BE2C (cell line): ENCODE results near the gene TMC7.
A peak's percentile ranks its signal among the peaks of the same experiment; 100 is the strongest.
"Not testable (repeated sequence)": the region's sequence is repeated elsewhere in the genome, so short reads cannot be mapped to it uniquely, and the experiment has no call there.

Experiments used
- DNase-seq: peaks from one replicate; pipeline ENCODE4 v3.0.0-alpha.2; 2020
- H3K27me3 ChIP-seq: fragments of 250-450 bp; sonication (Bioruptor Pico); 2 replicates; pipeline ENCODE4 v1.5.1; 2020; ENCODE audit warnings: mild to moderate bottlenecking
- H3K36me3 ChIP-seq: fragments of 250-450 bp; sonication (Bioruptor Pico); 2 replicates; pipeline ENCODE4 v1.5.1; 2020; ENCODE audit warnings: mild to moderate bottlenecking
- H3K4me1 ChIP-seq: fragments of 250-450 bp; sonication (Bioruptor Pico); 2 replicates; pipeline ENCODE4 v1.5.1; 2020
- H3K4me3 ChIP-seq: 2 replicates; pipeline ENCODE4 v1.5.1; 2011; ENCODE audit warnings: low read depth, low read length
- H3K9me3 ChIP-seq: fragments of 250-450 bp; sonication (Bioruptor Pico); 2 replicates; pipeline ENCODE4 v1.5.1; 2020
- TF ChIP-seq, protein P1 (sequence below): IDR thresholded peaks from 2 replicates; pipeline ENCODE4 v1.5.1; 2012; ENCODE audit warnings: mild to moderate bottlenecking, low read depth, low read length

The TMC7 gene

DNA sequence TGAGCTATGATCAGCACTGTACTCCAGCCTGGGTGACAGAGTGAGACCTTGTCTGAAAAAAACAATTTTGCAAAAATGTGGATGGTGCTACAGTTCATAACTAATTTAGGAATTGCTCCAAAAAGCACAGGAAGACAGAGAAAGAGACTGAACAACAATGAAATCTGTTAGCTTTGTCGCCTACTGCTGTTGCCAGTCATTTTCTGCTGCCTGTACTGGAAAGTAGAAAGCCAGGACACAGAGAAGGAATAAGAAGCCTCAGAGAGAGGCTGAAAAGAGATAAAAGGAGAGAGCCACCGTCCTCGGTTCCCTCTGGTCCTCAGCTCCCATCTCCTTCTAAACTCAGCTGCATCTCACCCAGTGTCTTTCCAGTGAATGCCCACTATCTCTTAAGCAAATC lies 8.6 kb upstream of the TMC7 start:
- Histone ChIP-seq H3K36me3 (no peaks in the 10 kb centered on the region), H3K4me1 (no peaks in the 10 kb centered on the region), H3K27me3 (no peaks in the 10 kb centered on the region), H3K4me3 (no peak overlapping the region), H3K9me3 (no peaks in the 10 kb centered on the region)
- no peak for DNase-seq
- TF ChIP-seq, protein P1, sequence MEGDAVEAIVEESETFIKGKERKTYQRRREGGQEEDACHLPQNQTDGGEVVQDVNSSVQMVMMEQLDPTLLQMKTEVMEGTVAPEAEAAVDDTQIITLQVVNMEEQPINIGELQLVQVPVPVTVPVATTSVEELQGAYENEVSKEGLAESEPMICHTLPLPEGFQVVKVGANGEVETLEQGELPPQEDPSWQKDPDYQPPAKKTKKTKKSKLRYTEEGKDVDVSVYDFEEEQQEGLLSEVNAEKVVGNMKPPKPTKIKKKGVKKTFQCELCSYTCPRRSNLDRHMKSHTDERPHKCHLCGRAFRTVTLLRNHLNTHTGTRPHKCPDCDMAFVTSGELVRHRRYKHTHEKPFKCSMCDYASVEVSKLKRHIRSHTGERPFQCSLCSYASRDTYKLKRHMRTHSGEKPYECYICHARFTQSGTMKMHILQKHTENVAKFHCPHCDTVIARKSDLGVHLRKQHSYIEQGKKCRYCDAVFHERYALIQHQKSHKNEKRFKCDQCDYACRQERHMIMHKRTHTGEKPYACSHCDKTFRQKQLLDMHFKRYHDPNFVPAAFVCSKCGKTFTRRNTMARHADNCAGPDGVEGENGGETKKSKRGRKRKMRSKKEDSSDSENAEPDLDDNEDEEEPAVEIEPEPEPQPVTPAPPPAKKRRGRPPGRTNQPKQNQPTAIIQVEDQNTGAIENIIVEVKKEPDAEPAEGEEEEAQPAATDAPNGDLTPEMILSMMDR: no peak

DNA sequence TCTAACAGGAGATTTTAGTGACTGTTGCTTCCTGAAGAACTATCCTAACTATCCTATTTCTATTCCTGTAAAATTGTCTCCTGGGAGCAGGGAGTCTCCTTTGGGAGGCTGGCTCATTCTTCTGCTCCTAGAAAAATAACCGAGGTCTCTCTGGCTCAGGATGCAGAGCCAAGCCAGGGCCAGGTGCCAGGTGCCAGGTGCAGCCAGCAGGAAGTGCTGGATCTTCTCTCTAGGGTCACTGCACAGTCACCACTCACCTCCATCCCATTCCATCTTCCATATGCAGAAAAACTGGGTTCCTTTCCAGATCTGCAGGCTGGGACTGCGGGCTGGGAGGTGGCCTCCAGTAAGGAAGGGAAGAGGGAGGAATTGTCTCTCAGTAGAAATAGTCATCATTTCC lies 3.8 kb upstream of the TMC7 start:
- no peaks in the 10 kb centered on the region for H3K36me3 ChIP-seq
- no peaks in the 10 kb centered on the region for H3K4me1 ChIP-seq
- DNase-seq: no peak
- TF ChIP-seq, protein P1: no peak
- H3K27me3 ChIP-seq: no peaks in the 10 kb centered on the region
- H3K9me3 ChIP-seq: no peaks in the 10 kb centered on the region
- H3K4me3 ChIP-seq: no peak overlapping the region

DNA sequence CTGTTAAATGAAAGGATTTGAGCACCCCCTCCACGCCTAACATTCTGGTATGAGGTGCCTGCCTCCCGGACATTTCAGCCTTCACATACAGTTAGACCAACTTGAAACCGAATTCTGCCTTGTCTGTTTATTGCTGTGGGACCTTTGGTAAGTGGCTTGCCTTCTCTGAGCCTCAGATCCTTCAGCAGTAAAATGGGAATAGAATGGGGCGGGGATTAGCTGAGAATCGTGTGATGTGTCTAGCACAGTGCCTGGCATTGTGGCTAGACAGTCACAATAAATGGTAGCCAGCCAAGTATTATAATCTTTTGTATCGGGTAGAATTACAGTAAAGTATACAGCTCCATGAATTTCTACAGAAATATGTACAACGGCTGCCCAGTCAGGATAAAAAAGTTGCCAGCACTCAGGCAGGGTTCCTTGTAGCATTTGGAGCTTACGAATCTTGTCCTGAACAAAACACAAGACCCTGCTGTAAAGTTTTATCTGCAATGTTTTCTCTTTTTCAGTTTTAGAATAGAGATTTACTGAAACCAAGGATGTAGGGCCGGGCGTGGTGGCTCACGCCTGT lies 786 bp downstream of the TMC7 start:
- no peak for DNase-seq
- Histone ChIP-seq H3K36me3 (no peaks in the 10 kb centered on the region), H3K4me1 (no peaks in the 10 kb centered on the region), H3K4me3 (peak overlapping the region; percentile 77), H3K9me3 (no peaks in the 10 kb centered on the region), H3K27me3 (no peaks in the 10 kb centered on the region)
- TF ChIP-seq, protein P1: no peak

DNA sequence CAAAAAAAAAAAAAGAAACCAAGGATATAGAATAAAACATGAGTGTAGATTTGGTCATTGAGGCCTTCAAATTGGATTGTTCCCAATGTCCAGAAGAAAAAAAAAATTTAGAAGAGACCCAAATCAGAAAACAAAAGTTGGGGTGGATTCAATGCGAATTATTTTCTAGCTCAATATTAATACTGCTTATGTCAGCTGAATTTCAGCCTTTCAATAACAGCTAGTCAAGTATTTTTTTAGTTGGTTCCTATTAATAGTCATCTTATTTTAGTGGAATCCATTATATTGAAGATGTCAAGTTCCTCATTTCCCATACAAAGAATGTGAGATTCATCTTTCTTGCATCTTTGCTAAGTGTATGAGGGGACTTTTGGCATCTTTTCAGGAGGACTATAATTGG lies 1.5 kb downstream of the TMC7 start:
- H3K4me1 ChIP-seq, H3K9me3 ChIP-seq, H3K36me3 ChIP-seq, DNase-seq, H3K4me3 ChIP-seq, H3K27me3 ChIP-seq: not testable (repeated sequence)

DNA sequence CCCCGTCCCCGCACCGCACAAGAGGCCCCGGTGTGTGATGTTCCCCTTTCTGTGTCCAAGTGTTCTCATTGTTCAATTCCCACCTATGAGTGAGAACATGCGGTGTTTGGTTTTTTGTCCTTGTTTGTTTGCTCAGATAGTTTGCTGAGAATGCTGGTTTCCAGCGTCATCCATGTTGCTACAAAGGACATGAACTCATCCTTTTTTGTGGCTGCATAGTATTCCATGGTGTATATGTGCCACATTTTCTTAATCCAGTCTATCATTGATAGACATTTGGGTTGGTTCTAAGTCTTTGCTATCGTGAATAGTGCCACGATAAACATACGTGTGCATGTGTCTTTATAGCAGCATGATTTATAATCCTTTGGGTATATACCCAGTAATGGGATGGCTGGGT lies 8.0 kb downstream of the TMC7 start:
- H3K36me3 ChIP-seq, H3K27me3 ChIP-seq, H3K9me3 ChIP-seq, H3K4me1 ChIP-seq, H3K4me3 ChIP-seq, DNase-seq: not testable (repeated sequence)

DNA sequence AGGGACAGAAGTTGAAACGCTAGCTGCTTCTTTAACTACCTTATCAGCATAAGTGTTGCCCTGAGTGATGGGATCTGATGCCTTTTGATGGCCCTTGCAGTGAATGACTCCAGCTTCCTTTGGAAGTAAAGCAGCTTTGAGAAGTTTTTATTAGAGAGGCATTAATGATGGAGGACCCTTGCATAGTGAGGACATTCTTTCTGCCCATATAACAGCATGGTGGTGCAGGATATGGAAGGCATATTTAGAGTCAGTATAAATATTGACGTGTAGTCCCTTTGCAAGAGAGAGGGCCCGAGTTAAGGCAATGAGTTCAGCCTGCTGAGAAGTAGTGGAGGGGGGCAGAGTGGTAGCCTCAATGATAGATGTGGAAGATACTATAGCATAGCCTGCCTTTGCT lies 9.8 kb downstream of the TMC7 start:
- not testable (repeated sequence) for H3K9me3 ChIP-seq, H3K4me1 ChIP-seq, H3K36me3 ChIP-seq, H3K4me3 ChIP-seq, H3K27me3 ChIP-seq, DNase-seq

DNA sequence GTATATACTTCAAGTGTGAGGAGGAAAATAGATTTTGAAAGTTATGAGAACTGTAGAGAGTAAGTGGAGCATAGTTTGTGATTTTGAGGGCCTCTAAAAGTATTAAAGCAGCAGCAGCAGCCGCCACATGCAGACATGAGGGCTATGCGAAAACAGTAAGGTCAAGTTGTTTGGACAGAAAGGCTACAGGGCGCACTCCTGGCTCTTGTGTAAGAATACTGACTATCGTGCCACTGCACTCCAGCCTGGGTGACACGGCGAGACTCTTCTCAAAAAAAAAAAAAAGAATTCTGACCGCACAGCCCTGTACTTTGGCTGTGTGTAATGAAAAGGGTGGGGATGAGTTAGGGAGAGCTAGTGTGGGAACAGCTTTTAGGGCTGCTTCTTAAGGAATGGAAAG lies 10.4 kb downstream of the TMC7 start:
- not testable (repeated sequence) for H3K27me3 ChIP-seq, DNase-seq, H3K36me3 ChIP-seq, H3K4me3 ChIP-seq, H3K9me3 ChIP-seq, H3K4me1 ChIP-seq

DNA sequence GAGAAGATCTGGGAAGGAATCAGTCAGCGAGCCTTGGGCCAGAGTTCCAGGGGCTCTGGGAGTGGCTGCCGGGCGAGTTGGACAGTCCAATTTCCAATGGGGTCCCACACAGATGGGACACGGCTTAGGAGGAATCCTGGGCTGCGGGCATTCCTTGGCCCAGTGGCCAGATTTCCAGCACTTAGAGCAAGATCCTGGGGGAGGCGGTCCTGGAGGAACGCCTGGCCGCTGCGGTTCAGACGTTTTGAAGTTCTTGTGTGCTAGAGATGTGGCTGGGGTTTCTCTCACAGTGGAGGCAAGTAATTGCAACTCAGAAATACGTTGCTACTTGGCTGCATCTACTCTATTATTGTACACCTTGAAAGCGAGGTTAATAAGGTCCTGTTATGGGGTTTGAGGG lies 11.7 kb downstream of the TMC7 start:
- not testable (repeated sequence) for DNase-seq, H3K4me1 ChIP-seq, H3K4me3 ChIP-seq, H3K36me3 ChIP-seq, H3K27me3 ChIP-seq, H3K9me3 ChIP-seq

DNA sequence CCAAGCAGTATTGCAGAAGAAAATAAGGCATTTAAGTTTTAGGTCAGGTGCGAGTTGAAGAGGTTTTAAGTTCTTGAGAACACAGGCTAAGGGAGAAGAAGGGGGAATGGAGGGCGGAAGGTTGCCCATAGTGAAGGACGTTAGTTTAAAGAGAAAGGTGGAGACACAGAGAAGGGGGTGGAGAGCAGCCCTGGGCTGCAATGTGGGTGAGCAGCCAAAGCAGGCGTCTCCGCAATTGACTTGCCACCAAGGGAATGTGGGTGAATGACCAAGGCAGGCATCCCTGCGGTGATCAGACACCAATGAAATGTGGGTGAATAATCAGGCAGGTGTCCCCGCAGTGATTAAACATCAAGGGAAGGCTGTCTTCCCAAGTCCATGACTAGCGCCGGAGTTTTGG lies 12.8 kb downstream of the TMC7 start:
- not testable (repeated sequence) for H3K27me3 ChIP-seq, H3K36me3 ChIP-seq, H3K4me1 ChIP-seq, H3K9me3 ChIP-seq, H3K4me3 ChIP-seq, DNase-seq

DNA sequence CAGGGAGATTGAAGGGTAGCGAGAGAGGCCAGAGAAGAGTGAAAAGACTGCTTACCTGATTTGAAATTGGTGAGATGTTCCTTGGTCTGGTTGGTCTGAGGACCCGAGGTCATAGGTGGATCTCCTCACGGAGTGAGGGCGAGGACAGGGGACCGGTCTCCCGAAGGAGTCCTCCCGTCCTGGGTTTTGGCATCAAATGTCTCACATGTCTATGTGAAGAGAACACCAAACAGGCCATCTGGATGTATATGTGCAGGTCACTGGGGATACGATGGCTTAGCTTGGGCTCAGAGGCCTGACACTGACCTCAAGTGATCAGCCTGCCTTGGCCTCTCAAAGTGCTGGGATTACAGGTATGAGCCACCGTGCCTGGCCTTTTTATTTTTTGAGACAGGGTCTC lies 13.3 kb downstream of the TMC7 start:
- not testable (repeated sequence) for H3K36me3 ChIP-seq, H3K4me3 ChIP-seq, H3K27me3 ChIP-seq, H3K9me3 ChIP-seq, H3K4me1 ChIP-seq, DNase-seq
